Measurements from ENCODE around the gene RPL27A. TPM values are rescaled to one million over a fixed set of nuclear protein-coding genes. Genes with fewer than 3 reads are reported as not detected.

Gene RPL27A
- total RNA-seq, 1 experiment from 2014 or later, result 585 TPM

GRCh38 chr11:8646873-8647272 lies 35.7 kb upstream of the RPL27A start:
- Mint-ChIP-seq H3K27me3 (ENCODE audit: unreplicated experiment) (no peaks in the 10 kb centered on the region), H3K36me3 (ENCODE audit: insufficient read depth, unreplicated experiment) (no peaks in the 10 kb centered on the region), H3K9me3 (ENCODE audit: low read depth, unreplicated experiment) (no peaks in the 10 kb centered on the region), H3K4me3 (ENCODE audit: low read depth, unreplicated experiment) (no peak overlapping the region), H3K27ac (ENCODE audit: unreplicated experiment) (no peak overlapping the region), H3K4me1 (ENCODE audit: low read depth, unreplicated experiment) (no peaks in the 10 kb centered on the region)
- TF ChIP-seq CTCF (IDR thresholded peaks at IDR 0.05; ENCODE audit: unreplicated experiment), result no peak
- DNase-seq, result no peak
- intact Hi-C loops (cut with micrococcal nuclease; ENCODE audit: unreplicated experiment), result no loop called here
- no TSS peak for BruUV-seq (replicated peaks)
- CTCF ChIA-PET, result no interaction called here

GRCh38 chr11:8649361-8649760 lies 33.2 kb upstream of the RPL27A start:
- no peak overlapping the region for H3K4me3 Mint-ChIP-seq (ENCODE audit: low read depth, unreplicated experiment)
- CTCF ChIA-PET, result no interaction called here
- H3K4me1 Mint-ChIP-seq (ENCODE audit: low read depth, unreplicated experiment), result no peaks in the 10 kb centered on the region
- no peaks in the 10 kb centered on the region for H3K9me3 Mint-ChIP-seq (ENCODE audit: low read depth, unreplicated experiment)
- intact Hi-C loops (cut with micrococcal nuclease; ENCODE audit: unreplicated experiment), result no loop called here
- DNase-seq, result no peak
- H3K27me3 Mint-ChIP-seq (ENCODE audit: unreplicated experiment), result no peaks in the 10 kb centered on the region
- no peaks in the 10 kb centered on the region for H3K36me3 Mint-ChIP-seq (ENCODE audit: insufficient read depth, unreplicated experiment)
- BruUV-seq (replicated peaks), result no TSS peak
- H3K27ac Mint-ChIP-seq (ENCODE audit: unreplicated experiment), result no peak overlapping the region
- TF ChIP-seq CTCF (IDR thresholded peaks at IDR 0.05; ENCODE audit: unreplicated experiment), result no peak

GRCh38 chr11:8650401-8650990 lies 32.1 kb upstream of the RPL27A start:
- Mint-ChIP-seq H3K4me3 (ENCODE audit: low read depth, unreplicated experiment) (no peak overlapping the region), H3K4me1 (ENCODE audit: low read depth, unreplicated experiment) (no peaks in the 10 kb centered on the region)
- no TSS peak for BruUV-seq (replicated peaks)

GRCh38 chr11:8652140-8652539 lies 30.5 kb upstream of the RPL27A start:
- no peaks in the 10 kb centered on the region for H3K36me3 Mint-ChIP-seq (ENCODE audit: insufficient read depth, unreplicated experiment)
- H3K9me3 Mint-ChIP-seq (ENCODE audit: low read depth, unreplicated experiment), result no peaks in the 10 kb centered on the region
- no peak overlapping the region for H3K4me3 Mint-ChIP-seq (ENCODE audit: low read depth, unreplicated experiment)
- no peaks in the 10 kb centered on the region for H3K27me3 Mint-ChIP-seq (ENCODE audit: unreplicated experiment)
- H3K4me1 Mint-ChIP-seq (ENCODE audit: low read depth, unreplicated experiment), result no peaks in the 10 kb centered on the region
- no TSS peak for BruUV-seq (replicated peaks)
- no peak for DNase-seq
- CTCF ChIA-PET, result no interaction called here
- intact Hi-C loops (cut with micrococcal nuclease; ENCODE audit: unreplicated experiment), result no loop called here
- TF ChIP-seq CTCF (IDR thresholded peaks at IDR 0.05; ENCODE audit: unreplicated experiment), result no peak
- no peak overlapping the region for H3K27ac Mint-ChIP-seq (ENCODE audit: unreplicated experiment)

More at GRCh38 chr11:8650401-8650990, 32.1 kb upstream of the RPL27A start:
- Mint-ChIP-seq H3K27me3 (ENCODE audit: unreplicated experiment) (no peaks in the 10 kb centered on the region), H3K9me3 (ENCODE audit: low read depth, unreplicated experiment) (no peaks in the 10 kb centered on the region), H3K36me3 (ENCODE audit: insufficient read depth, unreplicated experiment) (no peaks in the 10 kb centered on the region), H3K27ac (ENCODE audit: unreplicated experiment) (no peak overlapping the region)
- no peak for DNase-seq
- CTCF ChIA-PET, result no interaction called here
- TF ChIP-seq CTCF (IDR thresholded peaks at IDR 0.05; ENCODE audit: unreplicated experiment), result no peak
- intact Hi-C loops (cut with micrococcal nuclease; ENCODE audit: unreplicated experiment), result no loop called here
